Liver (tissue), 2 donors: Measurements from ENCODE around the gene NUP37.

Experiments
- TF ChIP-seq, protein P1 (sequence below): IDR thresholded peaks from 2 replicates; pipeline ENCODE4 v1.6.1; 2016; ENCODE audit warnings: antibody characterized with exemption
- TF ChIP-seq, protein P2 (sequence below): fragments of 150-350 bp; IDR thresholded peaks from 2 replicates; pipeline ENCODE4 v1.5.1; 2017; ENCODE audit warnings: improper control_type of control experiment, low read depth, low read length; ENCODE audit not compliant: missing input control
- donor health status: healthy.

DNA sequence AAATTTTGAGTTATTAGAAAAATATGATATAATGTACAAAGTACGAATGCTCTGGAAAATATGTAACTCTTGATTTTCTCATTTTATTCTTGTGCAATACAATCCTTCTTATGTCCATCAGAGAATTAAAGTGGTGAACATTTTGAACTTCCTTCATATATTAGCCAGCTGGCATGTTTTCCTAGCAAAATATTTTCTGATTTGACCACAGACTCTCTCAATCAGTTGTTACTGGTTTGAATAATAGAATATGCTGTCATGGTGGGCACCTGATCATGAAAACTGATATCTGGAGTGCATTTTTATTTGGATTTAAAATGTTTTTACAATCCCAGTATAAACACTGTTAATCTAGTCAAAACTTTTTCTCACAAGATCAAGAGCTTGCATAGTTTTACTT, 24.3 kb upstream of the NUP37 start:
- TF ChIP-seq, protein P1, sequence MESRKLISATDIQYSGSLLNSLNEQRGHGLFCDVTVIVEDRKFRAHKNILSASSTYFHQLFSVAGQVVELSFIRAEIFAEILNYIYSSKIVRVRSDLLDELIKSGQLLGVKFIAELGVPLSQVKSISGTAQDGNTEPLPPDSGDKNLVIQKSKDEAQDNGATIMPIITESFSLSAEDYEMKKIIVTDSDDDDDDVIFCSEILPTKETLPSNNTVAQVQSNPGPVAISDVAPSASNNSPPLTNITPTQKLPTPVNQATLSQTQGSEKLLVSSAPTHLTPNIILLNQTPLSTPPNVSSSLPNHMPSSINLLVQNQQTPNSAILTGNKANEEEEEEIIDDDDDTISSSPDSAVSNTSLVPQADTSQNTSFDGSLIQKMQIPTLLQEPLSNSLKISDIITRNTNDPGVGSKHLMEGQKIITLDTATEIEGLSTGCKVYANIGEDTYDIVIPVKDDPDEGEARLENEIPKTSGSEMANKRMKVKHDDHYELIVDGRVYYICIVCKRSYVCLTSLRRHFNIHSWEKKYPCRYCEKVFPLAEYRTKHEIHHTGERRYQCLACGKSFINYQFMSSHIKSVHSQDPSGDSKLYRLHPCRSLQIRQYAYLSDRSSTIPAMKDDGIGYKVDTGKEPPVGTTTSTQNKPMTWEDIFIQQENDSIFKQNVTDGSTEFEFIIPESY: no peak
- TF ChIP-seq, protein P2, sequence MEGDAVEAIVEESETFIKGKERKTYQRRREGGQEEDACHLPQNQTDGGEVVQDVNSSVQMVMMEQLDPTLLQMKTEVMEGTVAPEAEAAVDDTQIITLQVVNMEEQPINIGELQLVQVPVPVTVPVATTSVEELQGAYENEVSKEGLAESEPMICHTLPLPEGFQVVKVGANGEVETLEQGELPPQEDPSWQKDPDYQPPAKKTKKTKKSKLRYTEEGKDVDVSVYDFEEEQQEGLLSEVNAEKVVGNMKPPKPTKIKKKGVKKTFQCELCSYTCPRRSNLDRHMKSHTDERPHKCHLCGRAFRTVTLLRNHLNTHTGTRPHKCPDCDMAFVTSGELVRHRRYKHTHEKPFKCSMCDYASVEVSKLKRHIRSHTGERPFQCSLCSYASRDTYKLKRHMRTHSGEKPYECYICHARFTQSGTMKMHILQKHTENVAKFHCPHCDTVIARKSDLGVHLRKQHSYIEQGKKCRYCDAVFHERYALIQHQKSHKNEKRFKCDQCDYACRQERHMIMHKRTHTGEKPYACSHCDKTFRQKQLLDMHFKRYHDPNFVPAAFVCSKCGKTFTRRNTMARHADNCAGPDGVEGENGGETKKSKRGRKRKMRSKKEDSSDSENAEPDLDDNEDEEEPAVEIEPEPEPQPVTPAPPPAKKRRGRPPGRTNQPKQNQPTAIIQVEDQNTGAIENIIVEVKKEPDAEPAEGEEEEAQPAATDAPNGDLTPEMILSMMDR: no peak
